NCI-H2107 treated with DMSO at 0.1 percent for 48 hours (cell line): ENCODE results near the gene HIC1.
"Not testable (repeated sequence)": the region's sequence is repeated elsewhere in the genome, so short reads cannot be mapped to it uniquely, and the experiment has no call there.

Experiments
- DNase-seq: peaks from one replicate; lab custom pipeline; 2025; ENCODE audit not compliant: unreplicated experiment; lab: John Stamatoyannopoulos, UW

Gene HIC1, protein sequence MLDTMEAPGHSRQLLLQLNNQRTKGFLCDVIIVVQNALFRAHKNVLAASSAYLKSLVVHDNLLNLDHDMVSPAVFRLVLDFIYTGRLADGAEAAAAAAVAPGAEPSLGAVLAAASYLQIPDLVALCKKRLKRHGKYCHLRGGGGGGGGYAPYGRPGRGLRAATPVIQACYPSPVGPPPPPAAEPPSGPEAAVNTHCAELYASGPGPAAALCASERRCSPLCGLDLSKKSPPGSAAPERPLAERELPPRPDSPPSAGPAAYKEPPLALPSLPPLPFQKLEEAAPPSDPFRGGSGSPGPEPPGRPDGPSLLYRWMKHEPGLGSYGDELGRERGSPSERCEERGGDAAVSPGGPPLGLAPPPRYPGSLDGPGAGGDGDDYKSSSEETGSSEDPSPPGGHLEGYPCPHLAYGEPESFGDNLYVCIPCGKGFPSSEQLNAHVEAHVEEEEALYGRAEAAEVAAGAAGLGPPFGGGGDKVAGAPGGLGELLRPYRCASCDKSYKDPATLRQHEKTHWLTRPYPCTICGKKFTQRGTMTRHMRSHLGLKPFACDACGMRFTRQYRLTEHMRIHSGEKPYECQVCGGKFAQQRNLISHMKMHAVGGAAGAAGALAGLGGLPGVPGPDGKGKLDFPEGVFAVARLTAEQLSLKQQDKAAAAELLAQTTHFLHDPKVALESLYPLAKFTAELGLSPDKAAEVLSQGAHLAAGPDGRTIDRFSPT

DNA sequence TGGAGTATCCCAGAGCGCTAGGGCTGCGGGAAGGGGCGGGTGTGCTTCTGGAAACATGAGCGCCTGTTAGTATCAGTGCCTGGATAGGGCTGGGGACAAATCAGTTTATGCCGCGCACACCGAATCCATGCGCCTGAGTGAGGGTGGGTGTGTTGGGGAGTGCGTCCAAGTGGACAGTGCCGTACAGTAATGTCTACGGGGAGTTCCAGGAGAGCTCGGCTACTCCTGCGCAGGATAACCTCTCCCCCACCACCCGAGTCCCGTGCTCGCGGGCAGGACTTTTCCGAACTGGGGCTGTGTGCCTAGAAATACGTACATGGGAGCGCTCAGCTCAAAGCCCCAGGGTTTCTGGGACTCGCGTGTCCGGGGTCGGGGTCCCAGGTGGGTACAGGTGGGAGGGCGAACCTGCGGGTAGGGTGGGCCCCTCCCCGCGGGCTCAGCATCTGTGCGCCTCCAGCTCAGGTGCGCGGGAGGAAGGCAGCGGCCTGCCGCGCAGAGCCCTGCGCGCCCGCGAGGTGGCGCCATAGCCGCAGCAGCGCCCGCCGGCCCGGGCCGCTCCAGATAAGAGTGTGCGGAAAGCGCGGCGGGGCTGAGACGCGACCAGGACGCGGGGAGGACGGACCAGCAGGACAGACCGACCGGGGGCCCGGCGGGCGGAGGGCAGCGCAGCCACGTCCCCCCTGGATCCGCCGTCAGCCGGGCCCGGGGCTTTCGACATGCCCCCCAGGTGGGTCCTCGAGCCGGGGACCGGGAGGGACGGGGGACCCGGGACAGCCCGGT is at the start of gene HIC1:
Gene HIC1 (plus strand): TSS at position 592 of the 780 bp plus-strand sequence. CDS start 1,588 bp downstream, outside the sequence.
- DNase-seq, result peak; percentile 11

DNA sequence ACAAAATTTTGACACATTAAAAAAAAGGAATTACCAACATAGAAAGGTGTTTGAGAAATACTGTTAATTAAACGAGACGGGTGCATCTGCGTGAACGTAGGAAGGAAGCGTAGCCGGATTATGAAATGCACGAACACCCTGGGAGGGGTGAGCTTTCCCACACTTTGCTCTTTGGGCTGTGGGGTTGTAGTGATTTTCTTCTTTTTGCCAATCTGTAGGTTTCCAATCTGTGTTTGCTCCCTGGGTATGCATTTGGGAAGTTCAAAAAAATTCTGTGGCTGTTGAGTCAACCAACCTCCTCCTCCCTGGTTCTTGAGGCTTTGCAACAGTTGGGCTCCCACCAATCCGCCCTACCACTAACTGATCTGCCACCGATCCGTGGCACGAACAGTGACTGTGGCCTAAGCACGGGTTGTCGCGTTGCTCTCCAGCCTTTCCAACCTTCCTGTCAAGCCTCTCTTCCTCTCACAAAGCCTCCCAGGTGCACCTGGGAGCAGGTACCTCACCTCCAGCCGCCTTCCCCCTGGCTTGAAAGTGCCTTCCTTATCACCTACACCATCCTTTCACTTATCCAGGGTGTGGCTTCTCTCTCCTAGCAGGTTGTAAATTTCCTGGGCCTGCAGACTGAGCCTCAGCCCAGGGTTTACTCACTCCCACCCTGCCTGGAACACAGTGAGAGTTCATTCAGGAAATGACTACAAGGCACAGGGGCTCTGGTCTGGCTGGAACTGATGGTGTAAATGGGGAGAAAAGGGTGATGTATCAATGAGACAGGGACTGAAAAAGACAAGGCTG is 46.4 kb upstream of the HIC1 start:
- DNase-seq, result no peak

DNA sequence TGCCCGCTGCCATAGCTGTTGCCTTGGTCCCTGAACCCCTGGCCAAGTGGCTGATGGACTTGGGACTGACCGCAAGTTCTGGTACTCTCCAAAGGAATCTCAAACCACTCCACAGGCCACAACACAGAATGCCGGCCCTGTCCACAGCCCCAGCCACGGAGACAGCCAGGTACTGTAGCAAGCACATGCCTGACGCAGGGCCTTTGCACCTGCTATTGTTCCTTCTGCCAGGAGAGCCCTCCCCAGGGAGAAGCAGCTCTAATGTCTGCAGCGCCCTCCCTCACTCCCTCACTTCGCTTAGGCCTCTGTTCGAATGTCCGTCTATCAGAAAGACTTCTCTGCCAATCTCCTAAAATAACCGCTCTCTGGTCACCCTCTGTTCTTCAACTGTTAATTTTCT is 45.2 kb upstream of the HIC1 start:
- DNase-seq, result no peak

DNA sequence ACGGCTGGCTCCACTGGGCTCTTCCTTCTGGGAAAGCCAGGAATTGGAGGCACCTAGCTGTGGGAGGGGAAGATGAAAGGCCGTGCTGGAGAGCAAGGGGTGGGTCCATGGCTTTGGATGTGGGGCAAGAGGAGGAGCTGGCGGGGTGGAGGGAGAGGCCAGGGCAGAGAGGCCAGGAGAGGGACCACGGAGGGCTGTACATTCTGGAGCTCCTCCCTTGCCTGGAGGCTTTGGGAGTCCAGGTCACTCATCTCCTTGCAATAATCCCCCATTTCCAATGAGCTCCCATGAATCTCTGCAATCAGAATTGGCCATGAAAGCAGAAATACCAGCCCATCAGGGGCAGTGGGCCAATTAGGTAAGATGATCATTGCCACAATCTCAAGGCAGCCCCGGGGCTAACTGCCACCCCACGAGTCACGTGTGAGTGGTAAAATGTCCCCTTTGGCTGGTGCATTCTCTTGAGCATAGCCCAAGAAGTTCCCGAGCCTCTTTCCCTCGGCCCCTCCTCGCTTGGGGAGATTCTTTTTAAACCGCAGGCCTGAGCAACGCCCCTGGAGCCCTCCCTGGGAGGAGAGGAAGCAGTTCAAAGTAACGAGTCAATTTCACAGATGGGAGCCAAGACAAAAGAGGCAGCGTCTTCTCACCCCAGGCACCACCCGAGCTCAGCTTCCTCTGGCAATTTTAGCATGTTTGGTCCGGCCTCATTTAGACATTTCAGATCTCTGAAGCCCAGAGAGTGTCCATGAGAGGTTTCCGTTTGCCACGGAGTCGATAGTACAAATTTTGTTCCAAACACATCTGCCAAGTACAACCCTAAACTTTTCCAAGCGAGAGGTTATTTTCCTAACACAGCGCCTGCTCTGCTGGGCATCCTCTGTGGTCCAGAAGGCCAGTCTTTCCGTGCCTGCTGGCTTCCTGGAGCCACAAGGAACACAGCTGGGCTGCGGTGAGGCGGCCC is 43.2 kb upstream of the HIC1 start:
- no peak for DNase-seq

DNA sequence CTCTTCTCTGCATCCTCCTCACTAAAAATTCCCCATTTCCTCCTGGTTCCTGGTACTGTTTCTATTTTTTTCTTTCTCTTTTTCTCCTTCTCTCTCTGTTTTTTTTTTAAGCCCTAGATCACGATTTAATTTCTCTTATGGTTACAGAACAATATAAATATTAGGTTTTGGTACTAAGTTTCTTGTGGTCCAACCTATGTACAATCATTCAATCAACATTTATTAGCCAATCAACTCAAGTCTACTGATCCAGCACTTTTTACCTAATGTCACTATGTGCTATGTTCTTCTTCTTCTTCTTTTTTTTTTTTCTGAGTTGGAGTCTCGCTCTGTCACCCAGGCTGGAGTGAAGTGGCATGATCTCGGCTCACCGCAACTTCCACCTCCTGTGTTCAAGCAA is 42.4 kb upstream of the HIC1 start:
- DNase-seq, result no peak

DNA sequence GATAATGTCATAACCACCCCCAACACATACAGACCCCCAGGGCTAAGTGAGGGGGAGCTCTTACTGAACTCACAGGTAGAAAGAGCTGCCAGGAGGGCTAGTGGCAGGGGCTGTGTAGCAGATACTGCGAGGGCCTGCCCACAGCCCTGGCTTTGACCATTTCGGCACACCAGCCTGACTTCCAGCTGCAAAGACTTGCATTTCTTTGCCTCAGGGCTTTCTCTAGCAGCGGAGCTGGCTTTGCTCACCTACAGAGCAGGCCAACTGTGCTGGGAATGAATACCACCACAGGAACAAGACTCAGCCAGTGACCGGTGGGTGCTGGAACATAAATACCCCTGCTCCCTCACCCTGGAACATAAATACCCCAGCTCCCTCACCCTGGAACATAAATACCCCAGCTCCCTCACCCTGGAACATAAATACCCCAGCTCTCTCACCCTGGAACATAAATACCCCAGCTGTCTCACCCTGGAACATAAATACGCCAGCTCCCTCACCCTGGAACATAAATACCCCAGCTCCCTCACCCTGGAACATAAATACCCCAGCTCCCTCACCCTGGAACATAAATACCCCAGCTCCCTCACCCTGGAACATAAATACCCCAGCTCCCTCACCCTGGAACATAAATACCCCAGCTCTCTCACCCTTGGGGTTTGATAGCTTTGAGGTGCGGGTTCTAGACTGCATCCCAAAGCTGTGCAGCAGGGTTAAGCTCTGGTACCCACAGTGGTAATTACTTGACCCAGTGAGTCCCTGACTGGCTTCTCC is 41.5 kb upstream of the HIC1 start:
- DNase-seq, result not testable (repeated sequence)

DNA sequence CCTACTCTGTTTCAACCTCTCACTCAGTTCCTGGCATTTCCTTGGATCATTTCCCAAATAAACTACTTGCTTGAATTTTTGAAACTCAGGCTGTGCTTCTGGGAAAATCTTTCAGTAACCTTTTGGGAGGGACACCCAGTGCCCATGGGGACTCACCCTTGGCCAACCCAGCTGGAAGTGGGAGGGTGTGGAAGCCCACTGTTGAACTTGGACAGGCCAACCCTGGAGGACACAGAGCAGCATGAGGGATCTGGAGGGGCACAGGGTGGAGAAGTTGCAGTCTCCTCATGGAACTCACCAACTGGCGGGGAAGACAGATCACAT is 40.9 kb upstream of the HIC1 start:
- DNase-seq, result no peak

DNA sequence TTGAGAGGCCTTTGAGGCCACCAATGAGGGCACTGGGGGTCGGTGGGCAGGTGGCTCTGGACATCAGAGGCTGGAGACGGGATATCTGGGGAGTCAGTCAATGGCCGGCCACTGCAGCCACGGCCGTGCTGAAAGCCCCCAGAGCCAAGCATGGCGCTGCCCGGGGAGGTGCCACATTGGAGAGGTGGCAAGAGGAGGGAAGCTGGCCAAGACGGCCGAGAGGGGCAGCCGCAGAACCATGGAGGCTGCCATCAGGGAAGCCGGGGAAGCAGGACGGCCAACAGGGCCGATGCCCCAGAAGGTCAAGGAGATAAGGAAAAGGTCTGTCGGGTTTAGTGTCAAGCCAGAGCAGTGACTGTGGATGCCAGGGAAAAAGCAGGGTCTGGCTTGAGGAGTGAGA is 39.6 kb upstream of the HIC1 start:
- DNase-seq, result no peak

DNA sequence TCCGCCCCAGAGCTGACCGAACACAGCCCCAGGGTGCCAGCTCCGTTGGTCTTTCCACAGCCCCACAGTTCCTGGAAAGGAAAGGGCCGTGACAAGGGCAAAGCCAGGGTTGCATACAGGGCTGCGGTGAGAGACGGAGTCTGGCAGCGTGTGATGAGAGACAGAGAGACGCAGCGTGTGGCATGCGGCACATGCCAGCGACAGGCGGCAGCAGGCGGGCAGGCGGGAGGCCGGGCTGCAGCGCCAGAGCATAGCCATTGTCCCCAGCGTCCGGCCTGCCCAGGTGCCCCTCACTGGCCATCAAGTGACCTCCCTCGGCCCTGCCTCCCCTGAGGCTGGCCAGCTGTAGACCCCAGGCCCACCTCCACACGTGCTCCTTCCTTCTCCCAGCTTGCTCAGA is 38.4 kb upstream of the HIC1 start:
- DNase-seq, result no peak

DNA sequence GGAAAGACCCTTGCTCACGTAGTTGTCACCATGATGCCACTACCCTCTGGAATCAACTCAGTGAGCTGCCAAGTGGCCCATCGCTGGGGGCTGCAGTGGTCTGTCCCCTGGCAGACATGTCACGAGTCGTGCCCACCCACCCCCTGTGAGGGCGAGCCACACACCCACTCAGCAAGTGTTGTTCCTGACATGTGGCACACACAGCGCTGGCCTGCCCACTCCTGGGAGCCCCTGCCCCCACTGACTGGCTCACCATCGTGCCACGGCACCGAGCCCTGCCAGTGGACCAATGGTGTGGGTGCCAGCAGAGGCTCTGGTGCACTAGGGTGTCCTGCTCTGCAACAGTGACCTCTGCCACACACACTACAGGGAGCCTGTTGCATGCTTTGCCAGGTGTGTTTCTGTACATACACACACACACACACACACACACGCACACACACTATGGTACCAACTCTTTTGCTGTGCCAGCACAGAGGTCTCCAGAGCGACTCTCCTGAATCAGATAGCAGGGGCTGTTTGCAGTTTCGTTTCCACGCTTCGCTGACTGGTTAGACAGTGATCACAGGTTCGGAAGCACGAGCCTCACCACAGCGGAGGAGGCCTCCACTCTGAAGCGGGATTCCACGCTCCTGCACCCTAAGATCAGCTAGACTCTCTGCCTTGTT is 37.5 kb upstream of the HIC1 start:
- no peak for DNase-seq

DNA sequence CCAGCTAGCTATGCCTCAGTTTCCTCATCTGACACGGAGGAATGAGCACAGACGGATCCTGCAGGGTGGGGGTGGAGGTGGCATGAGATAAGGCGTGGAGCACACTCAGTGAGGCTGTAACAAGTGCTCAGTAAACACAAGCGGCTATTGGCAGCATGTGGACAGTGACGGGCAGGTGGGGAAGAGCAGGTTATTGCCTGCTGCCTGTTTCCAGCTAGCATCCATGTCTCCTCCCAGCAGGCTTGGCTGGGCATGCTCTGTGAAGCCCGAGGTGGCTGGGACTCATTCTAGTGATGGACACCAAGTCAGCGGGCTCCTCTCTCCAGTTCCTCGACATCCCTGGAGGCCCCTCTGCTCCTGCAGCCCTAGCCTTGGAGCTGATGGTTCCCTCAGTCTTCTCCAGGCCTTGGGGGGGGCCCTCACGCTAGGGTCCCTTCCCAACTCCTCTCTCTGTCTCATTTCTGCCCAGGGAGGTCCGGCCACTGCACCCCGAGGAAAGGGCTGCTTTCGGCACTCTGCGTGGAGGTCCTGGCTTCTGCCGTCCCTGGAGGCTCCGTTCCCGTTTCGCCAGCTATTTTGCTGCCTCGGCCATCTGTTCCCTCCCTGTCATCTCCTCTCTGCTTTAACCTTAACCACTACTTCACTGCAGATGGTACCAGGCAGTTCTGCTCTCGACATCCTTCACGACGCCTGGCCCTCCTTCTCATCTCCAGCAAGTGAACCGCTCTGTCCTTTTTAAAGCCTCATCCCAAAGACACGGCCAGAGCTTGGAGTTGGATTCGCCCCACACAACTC is 36.0 kb upstream of the HIC1 start:
- no peak for DNase-seq

DNA sequence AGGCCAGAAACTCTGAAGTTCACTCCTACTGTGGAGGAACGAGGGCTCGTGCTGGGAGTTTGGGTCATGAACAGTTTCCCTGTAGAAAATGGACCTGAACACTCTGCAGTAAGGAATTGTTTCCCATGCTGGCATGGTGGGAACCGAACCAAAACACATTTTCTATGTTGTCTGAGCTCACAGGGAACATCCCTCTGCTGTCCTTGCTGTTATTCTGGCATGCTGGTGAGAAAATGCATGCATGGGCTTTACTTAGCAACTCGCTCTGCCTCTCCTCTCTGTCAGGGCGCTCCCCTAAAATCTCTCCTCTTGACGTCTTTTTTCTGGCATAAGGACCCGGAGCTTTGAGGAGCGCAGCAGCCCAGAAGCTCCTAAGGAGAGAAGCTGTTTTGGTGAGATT is 35.2 kb upstream of the HIC1 start:
- DNase-seq, result no peak

DNA sequence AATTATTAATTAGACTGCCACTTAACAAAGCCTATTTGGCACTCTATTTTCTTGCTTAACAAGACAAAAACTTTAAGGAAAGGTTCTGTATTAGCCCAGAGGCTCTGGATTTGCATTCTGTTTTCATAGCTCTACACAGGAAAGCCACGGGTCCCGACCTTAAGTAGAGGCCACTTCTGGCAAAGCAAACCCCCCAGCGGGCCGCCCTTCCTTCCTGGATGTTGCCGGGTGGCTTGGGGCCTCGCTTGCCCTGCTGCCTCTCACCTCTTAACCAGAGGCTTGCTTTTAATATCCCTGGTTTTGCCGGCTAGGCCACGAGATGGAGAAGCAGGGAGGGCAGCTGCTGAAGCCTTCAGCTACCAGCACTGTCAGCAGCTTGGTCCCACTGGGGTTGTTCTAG is 34.2 kb upstream of the HIC1 start:
- DNase-seq, result no peak

DNA sequence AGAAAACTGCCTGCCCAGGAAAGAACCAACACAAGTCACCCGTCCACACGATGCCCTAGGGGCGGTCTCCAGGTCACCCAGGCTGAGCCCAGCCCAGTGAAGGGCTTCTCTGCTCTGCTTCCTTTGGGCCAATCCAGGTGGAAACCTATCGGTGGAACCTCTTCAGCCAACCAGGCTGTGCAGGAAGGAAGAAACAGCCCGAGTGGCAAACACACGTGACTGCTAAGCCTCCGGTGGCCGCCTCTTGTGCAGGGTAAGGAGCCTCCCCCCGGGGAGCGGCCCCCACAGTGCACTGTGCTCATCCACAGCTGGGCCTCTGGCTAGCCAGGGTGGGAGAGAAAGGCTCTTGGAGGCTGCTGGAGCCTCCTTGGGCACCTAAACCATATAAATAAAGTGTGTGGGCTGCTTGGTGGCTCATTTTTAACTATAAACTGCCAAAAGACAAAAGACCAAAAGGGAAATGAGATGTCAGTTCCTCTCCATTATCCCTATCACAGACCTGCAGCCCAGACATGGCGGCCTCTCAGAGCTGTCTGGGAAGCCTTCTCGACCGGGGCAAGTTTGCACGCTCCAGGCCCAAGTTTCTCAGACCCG is 32.2 kb upstream of the HIC1 start:
- DNase-seq, result no peak

DNA sequence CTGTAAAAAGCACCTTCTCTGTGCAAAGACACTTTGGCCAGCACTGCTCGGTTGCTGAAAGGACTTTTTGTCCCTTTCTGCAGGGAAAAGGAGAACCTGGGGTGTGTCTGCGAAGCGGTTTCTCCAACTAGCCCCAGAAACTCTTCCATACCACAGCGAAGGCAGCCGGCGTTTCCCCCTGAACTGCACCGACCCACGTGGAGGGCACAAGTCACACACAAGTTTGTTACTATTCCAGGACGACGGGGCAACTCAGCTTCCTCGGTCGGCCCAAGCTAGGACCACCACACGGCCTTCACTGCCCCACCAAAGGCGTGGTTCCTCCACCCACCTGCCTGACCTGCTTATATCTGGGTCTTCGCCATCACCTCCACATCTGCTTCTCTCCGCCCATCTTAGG is 31.6 kb upstream of the HIC1 start:
- DNase-seq, result no peak

DNA sequence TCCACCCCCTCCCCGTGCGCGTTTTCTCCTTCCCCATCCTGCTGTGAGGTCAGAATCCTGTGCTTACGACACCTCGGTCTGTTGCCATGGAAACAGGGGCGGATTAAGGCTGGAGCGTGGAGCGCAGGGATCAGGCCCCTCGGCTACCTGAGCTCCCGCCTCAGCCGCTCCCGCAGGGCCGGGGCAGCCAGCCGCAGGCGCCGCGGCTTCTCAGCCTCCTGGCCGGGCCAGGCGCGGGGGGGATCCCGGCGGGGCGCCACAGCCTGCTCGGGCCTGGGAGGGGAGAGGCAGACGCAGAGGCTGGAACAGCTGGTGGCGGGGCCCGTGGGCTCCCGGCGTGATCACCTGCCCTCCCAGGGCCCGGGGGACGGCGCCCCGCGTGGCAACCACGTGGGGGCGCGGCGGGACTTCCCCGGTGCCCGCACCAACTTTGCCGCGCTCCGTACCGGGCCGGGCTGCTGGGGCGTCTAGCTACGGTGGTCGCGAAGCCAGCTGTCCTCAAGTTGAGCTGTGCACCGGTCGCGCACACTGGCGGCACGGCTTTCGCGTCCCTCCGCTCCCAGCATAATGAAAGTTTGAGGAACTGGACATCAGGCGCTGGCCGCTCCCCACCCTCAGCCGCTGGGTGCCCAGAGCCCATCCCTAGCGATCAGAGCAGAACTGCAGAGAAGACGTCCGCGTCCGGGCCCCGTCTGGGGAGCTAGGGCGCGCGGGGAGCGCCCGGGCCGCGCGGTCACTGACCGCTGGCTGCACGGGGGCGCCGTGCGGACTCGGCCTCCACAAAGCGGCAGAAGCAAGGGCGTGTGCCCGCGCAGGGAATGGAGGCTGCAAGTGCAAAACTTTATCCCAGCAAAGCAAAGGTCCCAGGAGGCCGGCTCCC is 31.0 kb upstream of the HIC1 start:
- DNase-seq, result no peak
